Measurements from ENCODE around the gene NACAD. TPM values are rescaled to one million over a fixed set of nuclear protein-coding genes. Genes with fewer than 3 reads are reported as not detected.
A peak's percentile ranks its signal among the peaks of the same experiment; 100 is the strongest.

Gene NACAD
- total RNA-seq, 2 experiments from 2014 or later = 0.10 to 0.21 TPM

DNA sequence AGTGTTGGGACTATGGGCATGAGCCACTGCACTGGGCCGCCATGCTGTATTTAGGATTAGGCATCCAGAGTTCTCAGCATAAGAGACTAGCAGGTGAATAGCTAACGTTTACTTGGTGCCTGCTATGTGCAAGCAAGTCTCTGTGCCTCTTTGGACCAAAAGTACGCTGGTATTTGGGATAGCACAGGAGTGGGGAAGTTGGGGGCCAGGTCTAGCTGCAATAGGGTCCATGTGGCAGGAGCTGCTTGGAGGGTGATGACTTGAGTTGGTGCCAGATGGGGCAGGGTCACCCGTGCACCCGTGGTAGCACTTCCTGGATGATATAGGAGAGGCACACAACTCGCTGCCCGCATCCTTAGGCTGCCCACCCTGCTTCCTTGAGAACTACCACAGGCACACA lies 22.4 kb downstream of the NACAD start:
- Mint-ChIP-seq H3K4me3 (no peak overlapping the region), H3K27ac (no peak overlapping the region), H3K9me3 (no peaks in the 10 kb centered on the region), H3K4me1 (ENCODE audit: low read depth) (peaks cover 9% of the 10 kb centered on the region), H3K36me3 (peaks cover 48% of the 10 kb centered on the region), H3K27me3 (no peaks in the 10 kb centered on the region)
- no peak for DNase-seq
- ChIA-PET CTCF (no interaction called here), POLR2A (no interaction called here)
- intact Hi-C loops (cut with micrococcal nuclease) = no loop called here

DNA sequence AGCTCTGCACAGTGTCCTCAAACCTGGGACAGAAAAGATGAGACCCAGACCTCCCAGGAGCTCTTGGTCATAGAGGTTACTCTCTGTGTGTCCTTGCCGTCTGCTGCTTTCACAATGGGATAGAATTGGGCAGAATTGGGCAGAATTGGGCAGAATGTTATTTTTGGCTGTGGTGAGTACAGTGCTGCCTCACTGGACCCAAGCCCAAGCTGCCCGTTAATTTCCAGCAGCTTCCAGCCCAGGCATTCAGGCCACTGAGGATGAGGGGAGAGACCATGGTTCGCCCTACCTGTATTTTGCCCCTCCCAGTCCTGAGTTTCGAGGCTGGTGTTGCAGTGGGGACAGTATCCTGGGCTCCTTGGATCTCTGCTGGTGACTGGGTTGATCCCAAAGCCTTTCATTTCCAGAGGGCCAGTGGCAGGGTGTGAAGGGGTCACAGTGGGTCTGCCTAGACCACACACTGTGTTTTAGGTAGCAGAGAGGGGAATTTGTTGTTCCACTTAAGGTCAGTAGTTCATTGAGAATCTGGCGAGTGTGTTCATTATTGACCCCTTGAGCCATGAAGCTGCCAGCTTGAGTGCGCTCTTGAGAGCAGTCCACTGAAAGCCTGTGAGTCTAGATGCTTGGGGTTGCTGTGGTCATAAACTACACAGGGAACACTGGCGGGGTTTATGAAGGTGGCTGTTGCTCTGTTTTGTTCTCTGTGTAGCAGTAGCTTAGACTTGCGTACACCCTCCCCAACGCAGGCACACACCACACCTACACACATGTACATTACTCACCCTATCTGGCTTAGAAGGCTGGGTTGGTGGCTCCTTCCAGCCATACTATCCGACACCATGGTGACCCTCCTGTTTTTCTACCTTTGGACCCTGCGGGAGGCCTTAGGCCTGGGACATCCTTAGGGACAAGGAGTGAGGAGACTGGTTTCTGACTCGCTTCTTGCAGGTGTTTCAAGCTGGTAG lies 23.5 kb downstream of the NACAD start:
- ChIA-PET CTCF (no interaction called here), POLR2A (no interaction called here)
- Mint-ChIP-seq H3K27me3 (no peaks in the 10 kb centered on the region), H3K27ac (no peak overlapping the region), H3K4me3 (no peak overlapping the region), H3K9me3 (no peaks in the 10 kb centered on the region), H3K4me1 (ENCODE audit: low read depth) (peaks cover 18% of the 10 kb centered on the region), H3K36me3 (peaks cover 49% of the 10 kb centered on the region)
- intact Hi-C loops (cut with micrococcal nuclease) = no loop called here
- no peak for DNase-seq

DNA sequence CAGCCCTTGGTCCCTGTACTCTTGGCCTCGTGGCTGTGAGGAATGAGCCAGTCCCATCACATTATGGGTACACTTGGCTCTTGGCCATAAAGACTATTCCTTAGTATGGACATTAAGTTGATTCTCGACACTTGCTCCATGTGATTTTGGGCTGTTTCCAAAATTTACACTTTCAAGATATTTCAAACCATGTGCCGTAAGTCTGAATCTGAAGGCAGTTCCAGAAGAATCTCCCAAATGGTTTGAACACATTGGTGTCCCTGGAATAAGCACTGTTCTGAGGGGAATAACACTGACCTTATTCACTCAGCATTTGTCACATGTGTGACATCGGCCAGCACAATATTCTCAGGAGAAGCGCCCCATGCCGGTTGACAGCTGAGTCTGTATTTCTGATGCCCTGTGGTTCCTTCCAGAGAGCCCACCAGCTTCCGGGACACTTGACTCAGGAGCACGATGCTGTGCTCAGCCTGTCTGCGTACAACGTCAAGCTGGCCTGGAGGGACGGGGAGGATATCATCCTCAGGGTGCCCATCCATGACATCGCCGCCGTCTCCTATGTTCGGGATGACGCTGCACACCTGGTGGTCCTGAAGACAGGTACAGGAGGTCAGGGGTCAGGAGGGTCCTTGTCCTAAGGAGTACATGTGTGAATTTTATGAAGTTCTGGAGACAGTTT lies 24.6 kb downstream of the NACAD start:
- Mint-ChIP-seq H3K27ac (peak overlapping the region; percentile 58), H3K27me3 (no peaks in the 10 kb centered on the region), H3K9me3 (no peaks in the 10 kb centered on the region), H3K36me3 (peaks cover 46% of the 10 kb centered on the region), H3K4me3 (no peak overlapping the region), H3K4me1 (ENCODE audit: low read depth) (peaks cover 25% of the 10 kb centered on the region)
- DNase-seq = no peak
- CTCF ChIA-PET = interaction anchor here (1.1 kb wide), 1 partner anchor 72 kb away, joined by 3 read pairs; no protein-coding TSS in a partner anchor
- POLR2A ChIA-PET = interaction anchor here (0.6 kb wide), 1 partner anchor 252 kb away, joined by 3 read pairs; no protein-coding TSS in a partner anchor
- intact Hi-C loops (cut with micrococcal nuclease) = no loop called here

GRCh38 chr7:45061806-45062425 lies 26.9 kb downstream of the NACAD start:
- DNase-seq = no peak
- Mint-ChIP-seq H3K4me1 (ENCODE audit: low read depth) (peaks cover 39% of the 10 kb centered on the region), H3K9me3 (no peaks in the 10 kb centered on the region), H3K27ac (peak overlapping the region; percentile 70), H3K36me3 (peaks cover 40% of the 10 kb centered on the region), H3K27me3 (no peaks in the 10 kb centered on the region), H3K4me3 (no peak overlapping the region)
- CTCF ChIA-PET = no interaction called here
- intact Hi-C loops (cut with micrococcal nuclease) = no loop called here
- POLR2A ChIA-PET = interaction anchor here (1.2 kb wide), 1 partner anchor 49 kb away, joined by 3 read pairs; no protein-coding TSS in a partner anchor

GRCh38 chr7:45061352-45061751 lies 27.4 kb downstream of the NACAD start:
- intact Hi-C loops (cut with micrococcal nuclease) = no loop called here
- no peak overlapping the region for H3K4me3 Mint-ChIP-seq
- peaks cover 39% of the 10 kb centered on the region for H3K4me1 Mint-ChIP-seq (ENCODE audit: low read depth)
- peaks cover 40% of the 10 kb centered on the region for H3K36me3 Mint-ChIP-seq
- no peaks in the 10 kb centered on the region for H3K27me3 Mint-ChIP-seq
- CTCF ChIA-PET = no interaction called here
- POLR2A ChIA-PET = interaction anchor here (1.2 to 1.3 kb wide), 2 partner anchors 12 to 49 kb away, joined by 3 to 4 read pairs; no protein-coding TSS in a partner anchor
- H3K27ac Mint-ChIP-seq = peak overlapping the region; percentile 70
- no peaks in the 10 kb centered on the region for H3K9me3 Mint-ChIP-seq
- DNase-seq = no peak

DNA sequence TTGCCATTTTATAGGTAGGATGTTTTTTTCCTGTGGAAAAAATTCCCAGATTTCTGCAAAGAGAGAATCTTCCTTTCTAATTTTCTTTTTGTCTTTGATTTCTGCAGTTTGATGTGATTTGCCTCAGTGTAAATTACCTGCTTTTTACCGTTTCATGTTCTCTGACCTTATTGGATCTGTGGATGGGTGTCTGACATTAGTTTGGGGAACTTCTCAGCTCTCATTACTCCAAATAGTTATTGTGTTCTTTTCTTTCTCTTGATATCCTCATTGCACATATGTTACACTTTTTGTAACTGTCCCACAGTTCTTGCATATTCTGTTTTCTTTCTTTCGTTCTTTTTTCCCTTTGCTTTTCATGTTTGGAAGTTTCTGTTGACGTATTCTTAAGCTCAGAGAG lies 28.5 kb downstream of the NACAD start:
- Mint-ChIP-seq H3K4me3 (no peak overlapping the region), H3K4me1 (ENCODE audit: low read depth) (peaks cover 47% of the 10 kb centered on the region), H3K27ac (peak overlapping the region; percentile 26), H3K36me3 (peaks cover 38% of the 10 kb centered on the region), H3K9me3 (no peaks in the 10 kb centered on the region), H3K27me3 (no peaks in the 10 kb centered on the region)
- POLR2A ChIA-PET = interaction anchor here (1.3 kb wide), 1 partner anchor 11 kb away, joined by 4 read pairs; no protein-coding TSS in a partner anchor
- intact Hi-C loops (cut with micrococcal nuclease) = no loop called here
- no peak for DNase-seq
- CTCF ChIA-PET = no interaction called here

- Mint-ChIP-seq H3K4me1 (ENCODE audit: low read depth) (peaks cover 60% of the 10 kb centered on the region), H3K27ac (no peak overlapping the region), H3K9me3 (no peaks in the 10 kb centered on the region), H3K4me3 (no peak overlapping the region), H3K36me3 (peaks cover 29% of the 10 kb centered on the region), H3K27me3 (no peaks in the 10 kb centered on the region)
- intact Hi-C loops (cut with micrococcal nuclease) = no loop called here
- ChIA-PET CTCF (interaction anchor here (0.7 kb wide), 2 partner anchors 114 to 126 kb away, joined by 3 to 4 read pairs; no protein-coding TSS in a partner anchor), POLR2A (interaction anchor here (0.7 kb wide), 1 partner anchor 57 kb away, joined by 4 read pairs; no protein-coding TSS in a partner anchor)
- no peak for DNase-seq
These were observed 30.9 kb downstream of the NACAD start for GRCh38 chr7:45057878-45058277.

DNA sequence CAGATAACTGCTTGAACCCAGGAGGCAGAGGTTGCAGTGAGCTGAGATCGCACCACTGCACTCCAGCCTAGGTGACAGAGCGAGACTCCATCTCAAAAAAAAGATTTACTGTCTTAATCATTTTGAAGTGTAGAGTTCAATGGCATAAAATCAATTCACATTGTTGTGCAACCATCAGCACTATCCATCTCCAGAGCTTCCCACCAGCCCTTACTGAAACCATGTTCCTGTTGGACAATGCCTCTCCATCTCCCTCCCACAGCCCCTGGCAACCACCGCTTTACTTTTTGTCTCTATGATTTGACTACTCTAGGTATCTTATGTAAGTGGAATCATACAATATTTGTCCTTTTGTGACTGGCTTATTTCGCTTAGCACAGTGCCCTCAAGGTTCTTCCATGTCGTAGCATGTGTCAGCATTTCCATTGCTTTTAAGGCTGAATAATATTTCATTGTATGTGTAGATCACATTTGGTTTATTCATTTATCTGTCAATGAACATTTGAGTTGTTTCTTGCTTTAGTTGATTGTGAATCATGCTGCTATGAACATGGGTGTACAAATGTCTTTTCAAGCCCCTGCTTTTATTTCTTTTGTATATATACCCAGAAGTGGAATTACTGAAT lies 33.1 kb downstream of the NACAD start:
- ChIA-PET CTCF (no interaction called here), POLR2A (interaction anchor here (0.6 kb wide), 1 partner anchor 483 kb away, joined by 3 read pairs; no protein-coding TSS in a partner anchor)
- Mint-ChIP-seq H3K27ac (peak overlapping the region; percentile 28), H3K9me3 (no peaks in the 10 kb centered on the region), H3K4me3 (no peak overlapping the region), H3K4me1 (ENCODE audit: low read depth) (peaks cover 50% of the 10 kb centered on the region), H3K36me3 (peaks cover 19% of the 10 kb centered on the region), H3K27me3 (no peaks in the 10 kb centered on the region)
- no peak for DNase-seq
- intact Hi-C loops (cut with micrococcal nuclease) = no loop called here

DNA sequence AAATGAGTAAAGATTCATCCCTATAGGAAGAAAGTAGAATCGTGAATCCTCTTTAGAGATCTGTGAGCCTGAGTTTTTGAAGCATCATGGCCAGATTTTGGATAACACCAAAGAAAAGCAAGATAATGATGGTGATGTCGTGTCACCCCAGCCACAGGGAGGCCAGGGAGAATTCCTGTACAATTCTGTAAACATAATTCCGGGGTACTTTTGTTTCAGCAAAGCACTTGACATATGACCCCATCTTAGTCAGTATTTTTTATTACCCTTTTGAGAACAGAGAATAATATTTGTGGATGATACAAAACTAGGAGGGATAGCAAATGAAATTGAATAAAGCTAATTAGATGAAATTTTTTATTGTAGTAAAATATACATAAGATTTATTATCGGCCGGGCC lies 33.8 kb downstream of the NACAD start:
- POLR2A ChIA-PET = interaction anchor here (0.6 kb wide), 1 partner anchor 482 kb away, joined by 3 read pairs; no protein-coding TSS in a partner anchor

DNA sequence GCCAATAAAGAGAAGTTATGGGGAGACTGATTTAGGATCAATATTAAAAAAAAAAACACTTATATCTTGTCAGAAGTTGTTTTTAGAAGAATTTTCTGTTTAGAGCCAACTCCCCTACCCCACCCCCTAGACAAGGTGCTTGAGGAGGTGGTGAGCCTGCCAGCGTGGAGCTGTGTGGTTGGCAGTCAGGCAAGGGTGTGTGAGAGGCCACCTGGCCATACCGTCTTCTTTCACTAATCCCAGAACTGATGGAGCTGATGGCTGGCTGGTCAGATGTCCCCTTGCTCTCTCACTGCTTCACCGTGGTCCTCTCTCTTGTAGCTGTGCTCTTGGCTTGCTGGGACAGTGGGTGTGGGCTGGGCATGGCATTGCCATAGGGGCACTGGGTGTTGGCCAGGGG lies 34.3 kb downstream of the NACAD start:
- H3K9me3 Mint-ChIP-seq = no peaks in the 10 kb centered on the region
- DNase-seq = no peak
- intact Hi-C loops (cut with micrococcal nuclease) = no loop called here
- H3K27ac Mint-ChIP-seq = peak overlapping the region; percentile 42
- peaks cover 20% of the 10 kb centered on the region for H3K36me3 Mint-ChIP-seq
- ChIA-PET CTCF (interaction anchor here (0.9 kb wide), 1 partner anchor 132 kb away, joined by 3 read pairs; no protein-coding TSS in a partner anchor), POLR2A (interaction anchor here (0.5 kb wide), 1 partner anchor 198 kb away, joined by 3 read pairs; no protein-coding TSS in a partner anchor)
- no peak overlapping the region for H3K4me3 Mint-ChIP-seq
- peaks cover 40% of the 10 kb centered on the region for H3K4me1 Mint-ChIP-seq (ENCODE audit: low read depth)
- H3K27me3 Mint-ChIP-seq = no peaks in the 10 kb centered on the region

More for the DNA sequence above, 33.8 kb downstream of the NACAD start:
- Mint-ChIP-seq H3K27me3 (no peaks in the 10 kb centered on the region), H3K4me1 (ENCODE audit: low read depth) (peaks cover 45% of the 10 kb centered on the region), H3K27ac (no peak overlapping the region), H3K36me3 (peaks cover 18% of the 10 kb centered on the region), H3K4me3 (no peak overlapping the region), H3K9me3 (no peaks in the 10 kb centered on the region)
- intact Hi-C loops (cut with micrococcal nuclease) = no loop called here
- no peak for DNase-seq
- CTCF ChIA-PET = interaction anchor here (0.9 kb wide), 1 partner anchor 133 kb away, joined by 3 read pairs; no protein-coding TSS in a partner anchor

GRCh38 chr7:45053941-45054340 lies 34.8 kb downstream of the NACAD start:
- POLR2A ChIA-PET = interaction anchor here (0.5 kb wide), 1 partner anchor 198 kb away, joined by 3 read pairs; no protein-coding TSS in a partner anchor
- Mint-ChIP-seq H3K36me3 (peaks cover 20% of the 10 kb centered on the region), H3K4me3 (no peak overlapping the region), H3K9me3 (no peaks in the 10 kb centered on the region), H3K27ac (no peak overlapping the region), H3K27me3 (no peaks in the 10 kb centered on the region), H3K4me1 (ENCODE audit: low read depth) (peaks cover 40% of the 10 kb centered on the region)
- CTCF ChIA-PET = no interaction called here
- intact Hi-C loops (cut with micrococcal nuclease) = no loop called here
- DNase-seq = no peak

Measured in activated CD4-positive, alpha-beta memory T cell treated with anti-CD3 and anti-CD28 coated beads for 36 hours (primary cell).